ENCODE results near the gene SLC12A5.

The SLC12A5 gene

GRCh38 chr20:46046588-46047310 lies 17.7 kb downstream of the SLC12A5 start:
- TF ChIP-seq Cebpa-rat (IDR thresholded peaks at IDR 0.05): no peak
- no peaks in the 10 kb centered on the region for H3K9me3 ChIP-seq (replicated peaks in 1 of 11)
- no peaks in the 10 kb centered on the region for H3K27me3 ChIP-seq
- peaks cover 0 to 10% (median 0%) of the 10 kb centered on the region in 11 experiments; a peak in 2 of 22 replicates for H3K36me3 ChIP-seq
- no peak overlapping the region for H3K27ac ChIP-seq
- no peak overlapping the region for H3K4me2 ChIP-seq
- H3K9ac ChIP-seq: no peak overlapping the region
- peaks cover 0 to 50% (median 6%) of the 10 kb centered on the region in 11 experiments; a peak in 10 of 22 replicates for H4K20me1 ChIP-seq
- no peak overlapping the region for H3K4me3 ChIP-seq
- no peaks in the 10 kb centered on the region for H3K4me1 ChIP-seq

DNA sequence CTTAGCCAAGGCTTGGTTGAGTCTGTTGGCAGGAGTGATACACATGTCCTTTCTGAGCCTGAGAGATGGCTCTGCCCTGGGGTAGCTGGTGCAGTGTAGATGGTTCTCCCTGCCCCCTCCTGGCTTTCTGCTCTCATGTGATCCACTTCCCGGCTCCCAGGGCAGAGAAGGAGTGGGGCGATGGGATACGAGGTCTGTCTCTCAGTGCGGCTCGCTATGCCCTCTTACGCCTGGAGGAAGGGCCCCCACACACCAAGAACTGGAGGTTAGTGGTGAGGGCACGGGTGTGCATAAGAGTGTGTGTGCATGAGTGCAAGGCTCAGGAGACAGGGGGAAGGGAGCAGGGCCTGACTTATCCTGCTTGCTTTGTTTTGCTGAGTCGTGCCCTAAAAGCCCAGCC lies 18.8 kb downstream of the SLC12A5 start:
- H3K27ac ChIP-seq: no peak overlapping the region
- H3K4me3 ChIP-seq: no peak overlapping the region
- no peaks in the 10 kb centered on the region for H3K9me3 ChIP-seq (replicated peaks in 1 of 11)
- TF ChIP-seq Cebpa-rat (IDR thresholded peaks at IDR 0.05): no peak
- H3K9ac ChIP-seq: no peak overlapping the region
- H4K20me1 ChIP-seq: peaks cover 0 to 44% (median 4%) of the 10 kb centered on the region in 11 experiments; a peak in 10 of 22 replicates
- peaks cover 0 to 10% (median 0%) of the 10 kb centered on the region in 11 experiments; a peak in 2 of 22 replicates for H3K36me3 ChIP-seq
- no peaks in the 10 kb centered on the region for H3K27me3 ChIP-seq
- no peak overlapping the region for H3K4me2 ChIP-seq
- H3K4me1 ChIP-seq: no peaks in the 10 kb centered on the region

DNA sequence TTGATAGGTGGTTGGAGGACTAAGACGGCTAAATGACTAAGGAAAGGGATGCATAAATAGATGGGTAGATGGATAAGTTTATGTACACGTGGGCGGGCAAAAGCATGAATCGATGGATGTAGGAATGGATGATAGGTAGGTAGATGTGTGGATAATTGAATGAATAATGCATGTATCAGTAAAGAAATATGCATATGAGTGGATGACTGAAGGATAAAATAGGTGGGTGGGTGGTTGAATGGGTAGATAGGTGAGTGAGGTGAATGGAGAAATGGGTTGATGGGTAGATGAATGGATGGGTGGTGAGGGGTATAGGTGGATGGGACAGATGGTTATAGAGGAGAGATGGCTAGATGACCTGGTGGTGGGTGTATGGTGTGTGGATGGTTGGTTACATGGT lies 20.2 kb downstream of the SLC12A5 start:
- Histone ChIP-seq H3K4me2 (no peak overlapping the region), H3K27ac (no peak overlapping the region), H3K9ac (no peak overlapping the region), H3K4me1 (no peaks in the 10 kb centered on the region), H3K4me3 (no peak overlapping the region), H4K20me1 (peaks cover 0 to 49% (median 4%) of the 10 kb centered on the region in 11 experiments; a peak in 11 of 22 replicates), H3K9me3 (replicated peaks in 1 of 11) (no peaks in the 10 kb centered on the region), H3K27me3 (no peaks in the 10 kb centered on the region), H3K36me3 (peaks cover 0 to 10% (median 0%) of the 10 kb centered on the region in 11 experiments; a peak in 3 of 22 replicates)
- no peak for TF ChIP-seq Cebpa-rat (IDR thresholded peaks at IDR 0.05)

- Histone ChIP-seq H3K9ac (no peak overlapping the region), H3K4me1 (no peaks in the 10 kb centered on the region), H3K27me3 (no peaks in the 10 kb centered on the region), H3K4me2 (no peak overlapping the region), H3K27ac (no peak overlapping the region), H3K9me3 (replicated peaks in 1 of 11) (no peaks in the 10 kb centered on the region), H3K4me3 (no peak overlapping the region), H3K36me3 (peaks cover 0 to 16% (median 0%) of the 10 kb centered on the region in 11 experiments; a peak in 3 of 22 replicates), H4K20me1 (peaks cover 0 to 49% (median 7%) of the 10 kb centered on the region in 11 experiments; a peak in 13 of 22 replicates)
- no peak for TF ChIP-seq Cebpa-rat (IDR thresholded peaks at IDR 0.05)
These were observed 20.8 kb downstream of the SLC12A5 start for GRCh38 chr20:46049815-46050214.

GRCh38 chr20:46050444-46050843 lies 21.4 kb downstream of the SLC12A5 start:
- no peaks in the 10 kb centered on the region for H3K9me3 ChIP-seq (replicated peaks in 1 of 11)
- no peak overlapping the region for H3K27ac ChIP-seq
- no peak overlapping the region for H3K4me2 ChIP-seq
- H3K4me1 ChIP-seq: no peaks in the 10 kb centered on the region
- no peak overlapping the region for H3K9ac ChIP-seq
- peaks cover 0 to 49% (median 14%) of the 10 kb centered on the region in 11 experiments; a peak in 13 of 22 replicates for H4K20me1 ChIP-seq
- no peak for TF ChIP-seq Cebpa-rat (IDR thresholded peaks at IDR 0.05)
- H3K27me3 ChIP-seq: no peaks in the 10 kb centered on the region
- H3K36me3 ChIP-seq: peaks cover 0 to 18% (median 0%) of the 10 kb centered on the region in 11 experiments; a peak in 3 of 22 replicates
- no peak overlapping the region for H3K4me3 ChIP-seq

DNA sequence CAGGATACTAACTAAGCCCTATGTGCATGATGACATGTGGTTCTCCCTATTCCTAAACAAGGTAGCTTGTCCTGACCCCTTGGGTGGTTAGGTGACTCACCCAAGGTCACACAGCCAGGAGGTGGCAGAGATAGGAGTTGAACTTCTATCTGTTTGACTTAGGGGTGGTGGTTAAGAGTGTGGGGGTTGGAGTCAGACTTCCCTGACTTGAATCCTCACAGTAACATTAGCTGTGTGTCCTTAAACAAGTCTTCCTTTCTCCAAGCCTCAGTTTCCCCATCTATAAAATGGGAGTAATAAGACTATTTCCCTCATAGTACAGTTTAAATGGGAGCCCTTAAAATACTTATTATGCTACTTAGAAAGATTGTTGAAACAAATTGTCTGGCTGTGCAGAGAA lies 21.9 kb downstream of the SLC12A5 start:
- no peaks in the 10 kb centered on the region for H3K4me1 ChIP-seq
- TF ChIP-seq Cebpa-rat (IDR thresholded peaks at IDR 0.05): no peak

DNA sequence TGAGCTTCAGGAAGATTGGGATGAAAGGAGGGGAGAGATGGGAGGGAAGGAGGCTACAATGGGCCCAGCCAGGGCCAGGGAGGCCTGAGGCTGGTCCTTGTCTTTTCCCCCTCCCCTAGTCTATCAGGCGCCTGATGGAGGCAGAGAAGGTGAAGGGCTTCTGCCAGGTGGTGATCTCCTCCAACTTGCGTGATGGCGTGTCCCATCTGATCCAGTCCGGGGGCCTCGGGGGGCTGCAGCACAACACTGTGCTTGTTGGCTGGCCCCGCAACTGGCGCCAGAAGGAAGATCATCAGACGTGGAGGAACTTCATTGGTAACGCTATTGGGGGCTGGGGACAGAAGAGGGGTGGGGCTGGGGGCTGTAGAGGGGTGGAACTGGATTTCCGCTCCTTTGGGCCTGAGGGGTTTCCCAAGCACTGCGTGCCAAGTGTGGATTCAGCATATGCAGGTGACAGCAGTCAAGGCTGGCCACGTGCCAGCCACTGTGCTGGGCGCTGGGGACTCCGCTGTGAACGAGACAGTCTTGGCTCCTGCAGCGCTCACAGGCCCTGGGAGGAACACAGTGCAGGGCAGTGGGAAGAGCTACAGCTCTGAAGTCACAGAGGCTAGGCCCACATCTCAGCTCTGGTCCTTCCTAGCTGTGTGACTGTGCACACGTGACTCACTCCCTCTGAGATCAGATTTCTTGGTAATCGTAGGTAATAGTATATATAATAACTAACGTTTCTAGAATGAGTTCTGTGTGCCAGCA lies 22.7 kb downstream of the SLC12A5 start:
- H3K4me2 ChIP-seq: no peak overlapping the region
- no peak overlapping the region for H3K27ac ChIP-seq
- H3K27me3 ChIP-seq: no peaks in the 10 kb centered on the region

More for the DNA sequence above, 21.9 kb downstream of the SLC12A5 start:
- H3K4me3 ChIP-seq: no peak overlapping the region
- no peak overlapping the region for H3K9ac ChIP-seq
- H3K27ac ChIP-seq: no peak overlapping the region
- H3K4me2 ChIP-seq: no peak overlapping the region
- peaks cover 0 to 49% (median 13%) of the 10 kb centered on the region in 11 experiments; a peak in 12 of 22 replicates for H4K20me1 ChIP-seq
- no peaks in the 10 kb centered on the region for H3K9me3 ChIP-seq (replicated peaks in 1 of 11)
- H3K27me3 ChIP-seq: no peaks in the 10 kb centered on the region
- H3K36me3 ChIP-seq: peaks cover 0 to 18% (median 0%) of the 10 kb centered on the region in 11 experiments; a peak in 3 of 22 replicates

DNA sequence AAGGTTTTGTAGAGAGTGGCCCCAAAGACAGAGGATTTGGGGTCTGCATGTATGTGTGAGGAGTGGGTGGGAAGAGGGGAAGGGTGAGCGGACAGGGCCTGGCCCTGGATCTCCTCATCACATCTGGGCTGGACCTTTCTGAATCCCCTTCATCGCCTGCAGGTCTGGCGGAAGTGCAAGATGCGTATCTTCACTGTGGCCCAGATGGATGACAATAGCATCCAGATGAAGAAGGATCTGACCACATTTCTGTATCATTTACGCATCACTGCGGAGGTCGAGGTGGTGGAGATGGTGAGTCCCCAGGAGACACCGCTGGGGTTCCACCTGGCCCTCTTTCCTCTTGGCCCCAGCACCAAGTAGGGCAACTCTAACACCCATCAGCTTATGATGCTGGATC lies 24.4 kb downstream of the SLC12A5 start:
- H3K27me3 ChIP-seq: no peaks in the 10 kb centered on the region
- H4K20me1 ChIP-seq: peaks cover 11 to 62% (median 32%) of the 10 kb centered on the region in 11 experiments; a peak in 21 of 22 replicates
- TF ChIP-seq Cebpa-rat (IDR thresholded peaks at IDR 0.05): no peak
- no peak overlapping the region for H3K4me3 ChIP-seq
- peaks cover 0 to 26% (median 10%) of the 10 kb centered on the region in 11 experiments; a peak in 8 of 22 replicates for H3K36me3 ChIP-seq
- no peak overlapping the region for H3K9ac ChIP-seq
- no peak overlapping the region for H3K27ac ChIP-seq
- peaks cover 0 to 11% (median 3%) of the 10 kb centered on the region in 10 experiments; a peak in 13 of 20 replicates for H3K4me1 ChIP-seq
- H3K4me2 ChIP-seq: no peak overlapping the region
- H3K9me3 ChIP-seq (replicated peaks in 1 of 11): no peaks in the 10 kb centered on the region

More for the DNA sequence above, 22.7 kb downstream of the SLC12A5 start:
- Histone ChIP-seq H3K36me3 (peaks cover 0 to 11% (median 0%) of the 10 kb centered on the region in 11 experiments; a peak in 3 of 22 replicates), H3K4me1 (no peaks in the 10 kb centered on the region), H3K4me3 (no peak overlapping the region), H3K9me3 (replicated peaks in 1 of 11) (no peaks in the 10 kb centered on the region), H4K20me1 (peaks cover 0 to 57% (median 15%) of the 10 kb centered on the region in 11 experiments; a peak in 15 of 22 replicates), H3K9ac (no peak overlapping the region)
- TF ChIP-seq Cebpa-rat (IDR thresholded peaks at IDR 0.05): no peak

GRCh38 chr20:46054606-46055005 lies 25.6 kb downstream of the SLC12A5 start:
- Histone ChIP-seq H3K9me3 (replicated peaks in 1 of 11) (no peaks in the 10 kb centered on the region), H3K4me3 (no peak overlapping the region), H4K20me1 (peaks cover 20 to 72% (median 44%) of the 10 kb centered on the region in 11 experiments), H3K27ac (no peak overlapping the region), H3K27me3 (no peaks in the 10 kb centered on the region), H3K36me3 (peaks cover 6 to 37% (median 13%) of the 10 kb centered on the region in 11 experiments; a peak in 12 of 22 replicates), H3K4me1 (peaks cover 0 to 23% (median 15%) of the 10 kb centered on the region in 10 experiments; a peak in 13 of 20 replicates), H3K9ac (no peak overlapping the region), H3K4me2 (no peak overlapping the region)
- TF ChIP-seq Cebpa-rat (IDR thresholded peaks at IDR 0.05): no peak
